ENCODE data around the gene BCL2L2. TPM values are rescaled to one million over a fixed set of nuclear protein-coding genes. Genes with fewer than 3 reads are reported as not detected.

The BCL2L2 gene
- total and polyA plus RNA-seq, 2 donors (not counting 1 experiment from before 2014, with no cell fraction given), result 24.7 to 25.4 TPM

GRCh38 chr14:23358042-23358441 is 51.4 kb downstream of the BCL2L2 start:
- H3K36me3 ChIP-seq (ENCODE audit: control insufficient read depth, insufficient read depth, low read length), result no peaks in the 10 kb centered on the region
- H3K9ac ChIP-seq (ENCODE audit: insufficient read depth, low read length), result no peak overlapping the region
- no peaks in the 10 kb centered on the region for H3K79me2 ChIP-seq (ENCODE audit: control insufficient read depth, insufficient read depth, low read length)
- DNase-seq (ENCODE audit: low read depth in 2 of 2), result no peak
- H3K27ac ChIP-seq (ENCODE audit: insufficient read depth, low read length), result no peak overlapping the region
- no peaks in the 10 kb centered on the region for H3K27me3 ChIP-seq (ENCODE audit: control insufficient read depth, insufficient read depth, low read length)
- H3K4me3 ChIP-seq (replicated peaks in 1 of 4; ENCODE audit: control extremely low read depth in 1 of 4, insufficient read depth in 1 of 4, low read depth in 3 of 4, low read length in 4 of 4), result no peak overlapping the region
- TF ChIP-seq EZH2 (IDR thresholded peaks at IDR 0.05; ENCODE audit: low read length, missing control alignments), result no peak
- TF ChIP-seq, protein P1, sequence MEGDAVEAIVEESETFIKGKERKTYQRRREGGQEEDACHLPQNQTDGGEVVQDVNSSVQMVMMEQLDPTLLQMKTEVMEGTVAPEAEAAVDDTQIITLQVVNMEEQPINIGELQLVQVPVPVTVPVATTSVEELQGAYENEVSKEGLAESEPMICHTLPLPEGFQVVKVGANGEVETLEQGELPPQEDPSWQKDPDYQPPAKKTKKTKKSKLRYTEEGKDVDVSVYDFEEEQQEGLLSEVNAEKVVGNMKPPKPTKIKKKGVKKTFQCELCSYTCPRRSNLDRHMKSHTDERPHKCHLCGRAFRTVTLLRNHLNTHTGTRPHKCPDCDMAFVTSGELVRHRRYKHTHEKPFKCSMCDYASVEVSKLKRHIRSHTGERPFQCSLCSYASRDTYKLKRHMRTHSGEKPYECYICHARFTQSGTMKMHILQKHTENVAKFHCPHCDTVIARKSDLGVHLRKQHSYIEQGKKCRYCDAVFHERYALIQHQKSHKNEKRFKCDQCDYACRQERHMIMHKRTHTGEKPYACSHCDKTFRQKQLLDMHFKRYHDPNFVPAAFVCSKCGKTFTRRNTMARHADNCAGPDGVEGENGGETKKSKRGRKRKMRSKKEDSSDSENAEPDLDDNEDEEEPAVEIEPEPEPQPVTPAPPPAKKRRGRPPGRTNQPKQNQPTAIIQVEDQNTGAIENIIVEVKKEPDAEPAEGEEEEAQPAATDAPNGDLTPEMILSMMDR (conservative IDR thresholded peaks at IDR 0.05 in 1 of 2, IDR thresholded peaks at IDR 0.05 in 1 of 2; ENCODE audit: low read depth in 1 of 2, low read length in 2 of 2), result no peak
- H2AFZ ChIP-seq (ENCODE audit: low read length), result no peak overlapping the region
- H3K4me2 ChIP-seq (ENCODE audit: extremely low read depth, insufficient read depth, low read length), result no peak overlapping the region
- H3K4me1 ChIP-seq (ENCODE audit: control insufficient read depth, extremely low read depth, insufficient read depth, low read length), result no peaks in the 10 kb centered on the region
- no peaks in the 10 kb centered on the region for H3K9me3 ChIP-seq (ENCODE audit: control insufficient read depth, insufficient read depth, low read depth, low read length)
- H4K20me1 ChIP-seq (ENCODE audit: control insufficient read depth, extremely low read depth, insufficient read depth, low read length), result no peaks in the 10 kb centered on the region

DNA sequence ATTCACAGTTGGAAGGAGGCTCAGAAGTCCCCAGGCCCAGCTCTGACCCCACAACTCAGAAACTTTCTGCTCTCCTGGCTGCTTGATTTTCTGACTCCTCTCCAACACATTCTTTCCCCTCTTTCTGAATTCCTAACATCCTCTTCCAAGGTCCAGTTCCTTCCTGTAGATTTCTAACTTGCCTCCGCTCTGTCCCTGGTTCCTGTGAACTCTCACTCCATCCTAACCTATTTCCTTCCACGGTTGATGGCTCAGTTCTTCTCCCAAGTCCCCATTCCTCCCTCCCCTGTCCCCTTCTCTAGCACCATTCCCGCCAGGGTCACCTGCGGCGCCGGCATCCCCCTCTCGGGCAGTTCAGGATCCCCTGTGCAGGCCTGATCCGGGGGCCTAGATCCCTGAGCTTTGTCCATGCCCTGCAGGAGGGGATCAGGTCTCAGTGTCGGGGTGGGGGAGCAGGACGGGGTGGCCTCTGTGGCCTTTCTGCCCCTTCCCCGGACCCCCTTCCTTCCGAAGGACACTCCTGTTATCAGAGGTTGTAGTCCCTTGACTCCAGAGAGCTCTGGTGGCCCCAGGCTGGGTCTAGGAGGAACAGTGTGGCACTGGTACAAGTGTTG is 52.0 kb downstream of the BCL2L2 start:
- Histone ChIP-seq H4K20me1 (ENCODE audit: control insufficient read depth, extremely low read depth, insufficient read depth, low read length) (no peaks in the 10 kb centered on the region), H3K36me3 (ENCODE audit: control insufficient read depth, insufficient read depth, low read length) (no peaks in the 10 kb centered on the region), H3K4me3 (replicated peaks in 1 of 4; ENCODE audit: control extremely low read depth in 1 of 4, insufficient read depth in 1 of 4, low read depth in 3 of 4, low read length in 4 of 4) (no peak overlapping the region), H2AFZ (ENCODE audit: low read length) (no peak overlapping the region), H3K9ac (ENCODE audit: insufficient read depth, low read length) (no peak overlapping the region), H3K79me2 (ENCODE audit: control insufficient read depth, insufficient read depth, low read length) (no peaks in the 10 kb centered on the region), H3K27me3 (ENCODE audit: control insufficient read depth, insufficient read depth, low read length) (no peaks in the 10 kb centered on the region), H3K4me2 (ENCODE audit: extremely low read depth, insufficient read depth, low read length) (no peak overlapping the region), H3K27ac (ENCODE audit: insufficient read depth, low read length) (no peak overlapping the region), H3K9me3 (ENCODE audit: control insufficient read depth, insufficient read depth, low read depth, low read length) (no peaks in the 10 kb centered on the region), H3K4me1 (ENCODE audit: control insufficient read depth, extremely low read depth, insufficient read depth, low read length) (no peaks in the 10 kb centered on the region)
- no peak for TF ChIP-seq EZH2 (IDR thresholded peaks at IDR 0.05; ENCODE audit: low read length, missing control alignments)
- TF ChIP-seq, protein P1 (conservative IDR thresholded peaks at IDR 0.05 in 1 of 2, IDR thresholded peaks at IDR 0.05 in 1 of 2; ENCODE audit: low read depth in 1 of 2, low read length in 2 of 2), result no peak
- no peak for DNase-seq (ENCODE audit: low read depth in 2 of 2)

- no peak overlapping the region for H3K4me2 ChIP-seq (ENCODE audit: extremely low read depth, insufficient read depth, low read length)
- no peaks in the 10 kb centered on the region for H3K4me1 ChIP-seq (ENCODE audit: control insufficient read depth, extremely low read depth, insufficient read depth, low read length)
- no peak overlapping the region for H3K4me3 ChIP-seq (replicated peaks in 1 of 4; ENCODE audit: control extremely low read depth in 1 of 4, insufficient read depth in 1 of 4, low read depth in 3 of 4, low read length in 4 of 4)
- H4K20me1 ChIP-seq (ENCODE audit: control insufficient read depth, extremely low read depth, insufficient read depth, low read length), result no peaks in the 10 kb centered on the region
- no peak overlapping the region for H3K27ac ChIP-seq (ENCODE audit: insufficient read depth, low read length)
- no peak for DNase-seq (ENCODE audit: low read depth in 2 of 2)
- H3K36me3 ChIP-seq (ENCODE audit: control insufficient read depth, insufficient read depth, low read length), result no peaks in the 10 kb centered on the region
- no peaks in the 10 kb centered on the region for H3K79me2 ChIP-seq (ENCODE audit: control insufficient read depth, insufficient read depth, low read length)
- no peak overlapping the region for H3K9ac ChIP-seq (ENCODE audit: insufficient read depth, low read length)
- TF ChIP-seq, protein P1 (conservative IDR thresholded peaks at IDR 0.05 in 1 of 2, IDR thresholded peaks at IDR 0.05 in 1 of 2; ENCODE audit: low read depth in 1 of 2, low read length in 2 of 2), result no peak
- no peak for TF ChIP-seq EZH2 (IDR thresholded peaks at IDR 0.05; ENCODE audit: low read length, missing control alignments)
- no peak overlapping the region for H2AFZ ChIP-seq (ENCODE audit: low read length)
- no peaks in the 10 kb centered on the region for H3K9me3 ChIP-seq (ENCODE audit: control insufficient read depth, insufficient read depth, low read depth, low read length)
- H3K27me3 ChIP-seq (ENCODE audit: control insufficient read depth, insufficient read depth, low read length), result peaks cover 4% of the 10 kb centered on the region
Observed at GRCh38 chr14:23359167-23359626, 52.6 kb downstream of the BCL2L2 start.
